T-helper 9 cell (primary cell): ENCODE data around the gene CUL1.

ENCODE experiments used
- DNase-seq: peaks from one replicate; pipeline ENCODE4 v3.0.0-alpha.2; 2020

Gene CUL1

DNA sequence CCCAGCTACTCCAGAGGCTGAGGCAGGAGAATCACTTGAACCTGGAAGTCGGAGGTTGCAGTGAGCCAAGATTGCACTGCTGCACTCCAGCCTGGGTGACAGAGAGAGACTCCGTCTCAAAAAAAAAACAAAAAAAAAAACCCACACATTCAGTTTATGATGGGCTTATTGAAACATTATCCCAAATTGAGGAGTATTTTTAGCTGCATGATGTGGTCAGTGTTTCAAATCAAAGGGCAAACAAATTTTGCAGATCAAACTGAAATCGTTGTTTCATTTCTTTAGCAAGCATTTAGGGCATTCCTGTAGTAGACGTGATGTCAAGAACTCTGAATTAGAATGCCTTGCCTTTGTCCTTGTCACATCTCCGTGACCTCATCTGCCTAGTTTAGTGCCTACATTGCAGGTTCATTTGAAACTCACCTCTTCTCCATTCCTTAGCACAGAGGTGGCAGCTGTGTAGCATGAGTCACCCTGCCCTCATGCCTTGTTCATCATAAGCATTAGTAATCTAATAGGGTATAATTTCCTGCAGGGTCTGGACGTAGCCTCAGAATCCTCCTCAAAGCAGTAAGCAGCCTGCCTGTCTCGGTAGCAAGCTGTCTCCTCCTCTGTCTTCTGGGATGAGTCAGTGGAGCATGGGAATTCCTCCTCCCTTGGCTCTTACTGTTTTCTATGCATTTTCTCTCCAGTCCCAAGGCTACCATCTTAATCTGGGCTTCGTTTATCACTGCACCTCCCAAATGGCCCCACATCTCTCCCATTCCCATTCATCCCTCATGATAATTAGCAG is 73.8 kb downstream of the CUL1 start:
- no peak for DNase-seq

DNA sequence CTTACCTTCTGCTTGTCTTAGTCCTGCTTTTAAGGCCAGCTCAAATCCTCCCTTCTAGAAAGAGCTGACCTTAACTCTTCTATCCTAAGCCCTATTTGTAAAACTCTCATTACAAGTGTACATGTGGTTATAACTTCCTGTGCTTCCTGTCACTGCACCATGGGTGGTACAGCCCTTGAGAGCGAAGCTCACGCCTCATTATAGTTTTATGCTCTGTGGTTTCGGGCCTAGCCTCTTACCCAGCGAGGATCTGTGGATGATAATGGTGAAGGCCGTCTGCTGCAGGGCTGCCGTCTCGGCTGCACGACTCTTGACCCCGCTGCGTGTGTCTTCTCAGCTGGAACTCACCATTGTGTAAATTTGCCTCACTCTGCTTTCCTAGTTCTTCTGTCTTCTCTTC is 74.6 kb downstream of the CUL1 start:
- DNase-seq = no peak

DNA sequence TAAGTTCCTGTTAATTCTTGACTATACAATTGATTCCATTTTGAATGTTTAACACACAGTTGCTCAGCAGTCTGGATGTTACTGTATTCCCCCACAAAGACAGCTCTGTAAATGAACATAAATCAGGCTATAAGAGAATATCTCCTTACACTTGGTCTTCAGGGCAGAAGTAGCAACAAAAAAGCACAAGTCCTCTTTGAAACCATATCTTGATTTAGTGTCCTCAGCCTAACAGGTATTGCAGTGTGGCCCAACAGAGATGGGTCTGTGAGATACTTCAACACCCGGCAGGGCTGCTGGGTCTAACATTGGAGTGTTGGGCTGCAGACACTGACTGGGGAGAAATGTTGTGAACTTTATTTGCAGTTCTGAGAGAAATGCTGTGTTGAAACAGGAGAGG is 75.8 kb downstream of the CUL1 start:
- no peak for DNase-seq

DNA sequence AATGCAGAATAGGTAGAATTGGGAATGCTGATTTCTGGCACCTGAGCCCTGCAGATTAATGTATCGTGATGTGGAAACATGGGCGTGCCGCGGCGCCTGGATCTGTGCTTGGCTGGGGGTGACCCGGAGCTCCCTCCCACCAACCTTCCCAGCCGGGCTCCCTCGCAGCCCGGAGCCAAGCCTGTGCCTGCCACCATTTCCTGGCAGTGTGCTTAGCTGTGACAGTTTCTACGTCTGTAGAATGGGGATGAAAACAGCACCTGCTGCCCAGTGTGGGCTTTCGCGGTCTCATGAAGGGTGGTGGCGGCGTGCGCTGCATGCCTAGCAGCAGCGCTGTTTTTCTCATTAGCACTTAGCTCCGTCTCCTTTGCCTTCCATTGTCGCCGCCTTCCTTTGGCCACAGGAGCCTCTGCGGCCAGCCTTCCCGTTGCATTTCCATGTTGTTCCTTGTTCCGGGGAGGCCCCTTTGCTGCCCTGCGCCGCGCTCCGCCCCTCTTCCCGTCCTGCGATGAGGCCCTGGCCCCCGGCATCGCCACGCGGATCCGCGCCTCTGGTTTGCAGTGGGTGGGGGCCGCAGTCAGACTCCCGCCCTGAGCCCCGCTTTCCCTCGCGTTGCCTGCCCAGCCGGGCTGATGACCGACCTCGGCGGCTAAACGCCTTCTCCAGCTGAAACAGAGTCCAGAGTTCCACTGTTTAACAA is 84.2 kb downstream of the CUL1 start:
- DNase-seq = no peak

DNA sequence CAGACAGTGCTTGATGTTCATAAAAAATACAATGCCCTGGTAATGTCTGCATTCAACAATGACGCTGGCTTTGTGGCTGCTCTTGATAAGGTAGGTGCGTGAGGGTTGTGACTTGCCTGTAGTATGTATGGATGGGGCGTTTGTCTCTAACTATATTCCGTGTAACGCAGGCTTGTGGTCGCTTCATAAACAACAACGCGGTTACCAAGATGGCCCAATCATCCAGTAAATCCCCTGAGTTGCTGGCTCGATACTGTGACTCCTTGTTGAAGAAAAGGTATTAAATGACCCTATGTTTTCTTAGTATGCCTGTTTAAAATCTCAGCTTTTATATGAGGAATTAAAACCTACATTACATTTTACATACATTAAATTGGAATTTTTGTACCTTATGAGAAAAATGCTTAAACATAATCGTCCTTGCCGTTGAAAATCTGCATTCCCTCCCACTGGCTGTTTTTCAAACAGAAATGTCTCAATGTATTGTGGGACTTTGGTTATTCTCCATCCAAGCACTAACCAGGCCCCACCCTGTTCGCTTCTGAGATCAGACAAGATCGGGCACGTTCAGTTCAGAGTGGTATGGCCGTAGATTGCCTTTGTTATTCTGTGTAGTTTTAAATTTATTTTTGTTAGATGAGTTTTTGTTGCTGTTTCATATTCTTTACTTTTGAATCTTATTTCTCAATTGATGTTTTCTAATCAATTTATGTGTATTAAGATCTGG is 85.3 kb downstream of the CUL1 start:
- no peak for DNase-seq

DNA sequence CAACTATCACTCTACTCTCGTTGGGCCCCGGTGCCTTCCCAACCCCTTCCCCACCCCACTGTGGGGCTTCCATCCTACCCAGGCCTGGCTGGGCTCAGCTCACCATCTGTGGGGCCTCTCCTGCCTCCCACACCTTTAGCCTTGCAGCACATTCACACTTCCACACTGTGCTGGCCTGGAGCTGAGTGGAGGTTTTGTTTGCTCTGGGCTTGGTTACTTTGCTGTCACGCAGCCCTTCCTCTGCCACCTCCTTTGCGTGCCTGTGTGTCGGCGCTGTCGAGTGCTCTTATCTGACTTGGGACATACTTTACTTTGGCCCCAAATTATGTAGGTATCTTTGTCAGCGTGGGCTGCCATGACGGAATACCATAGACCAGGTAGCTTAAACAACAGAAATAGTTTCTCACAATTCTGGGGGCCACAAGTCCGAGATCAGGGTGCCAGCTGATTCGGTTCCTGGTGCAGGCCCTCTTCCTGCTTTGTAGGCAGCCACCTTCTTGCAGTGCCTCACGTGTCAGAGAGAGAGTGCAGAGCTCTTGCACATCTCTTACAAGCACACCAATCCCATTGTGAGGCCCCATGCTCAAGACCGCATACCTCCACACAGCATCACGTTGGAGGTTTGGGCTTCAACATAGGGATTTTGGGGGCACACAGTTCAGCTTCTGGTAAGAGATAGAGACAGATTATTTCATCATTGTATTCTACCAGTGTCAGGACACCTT is 89.0 kb downstream of the CUL1 start:
- DNase-seq = no peak

DNA sequence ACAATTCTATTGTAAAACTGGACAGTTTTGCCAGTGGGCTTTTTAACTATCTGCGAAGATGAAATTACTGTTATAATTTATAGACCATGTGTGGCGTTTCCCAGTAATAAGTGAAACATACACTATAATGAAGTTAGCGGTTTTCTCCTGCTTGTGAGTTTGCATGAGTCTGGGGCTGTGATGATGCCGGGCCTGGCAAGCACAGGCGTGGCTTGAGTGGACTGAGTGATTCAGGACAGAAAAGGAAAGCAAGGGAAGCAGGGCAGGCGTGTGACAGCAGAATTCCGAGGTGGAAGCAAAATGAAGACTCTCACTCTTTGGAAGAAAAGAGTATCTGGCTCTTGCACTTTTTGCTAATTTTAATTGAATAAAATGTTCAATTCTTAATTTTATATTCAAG is 90.5 kb downstream of the CUL1 start:
- no peak for DNase-seq

DNA sequence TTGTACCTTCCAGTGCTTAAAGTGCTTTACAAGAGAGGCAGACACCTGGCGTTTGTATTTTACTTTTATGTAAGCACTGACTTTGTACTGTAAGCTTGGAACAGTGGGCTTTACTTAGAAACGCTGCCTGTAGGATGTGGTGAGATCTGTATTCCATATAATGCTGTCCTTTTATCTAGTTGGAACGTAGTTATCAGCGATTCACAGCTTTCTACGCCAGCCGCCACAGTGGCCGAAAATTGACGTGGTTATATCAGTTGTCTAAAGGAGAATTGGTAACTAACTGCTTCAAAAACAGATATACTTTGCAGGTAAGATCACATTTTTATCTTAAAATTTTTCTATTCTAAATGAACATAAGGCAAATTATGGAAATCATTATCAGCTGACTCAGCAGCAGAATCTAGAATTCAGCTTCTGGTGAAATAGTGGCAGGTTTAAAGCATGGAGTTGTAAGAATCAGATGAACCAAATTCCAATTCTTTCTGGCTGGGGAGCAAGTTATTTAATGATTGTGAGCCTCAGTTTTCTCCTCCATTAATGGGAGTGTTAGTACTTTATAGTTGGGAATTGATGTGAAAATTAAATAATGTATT is 91.5 kb downstream of the CUL1 start:
- DNase-seq = no peak

DNA sequence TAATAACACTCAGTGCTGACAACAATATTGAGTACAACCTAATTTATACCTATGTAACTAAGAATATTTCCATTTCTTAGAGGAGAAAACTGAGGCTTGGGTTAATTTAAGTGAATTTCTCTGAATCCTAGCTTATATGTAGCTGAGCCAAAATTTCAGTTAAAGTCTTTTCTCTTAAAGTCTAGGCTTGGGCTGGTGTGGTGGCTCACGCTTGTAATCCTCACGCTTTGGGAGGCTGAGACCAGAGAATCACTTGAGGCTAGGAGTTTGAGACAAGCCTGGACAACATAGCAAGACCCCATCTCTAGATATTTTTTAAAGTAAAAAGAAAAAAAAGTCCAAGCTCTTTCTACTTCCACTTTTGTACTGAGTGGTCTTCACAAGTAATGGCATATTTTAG is 92.1 kb downstream of the CUL1 start:
- DNase-seq = no peak

DNA sequence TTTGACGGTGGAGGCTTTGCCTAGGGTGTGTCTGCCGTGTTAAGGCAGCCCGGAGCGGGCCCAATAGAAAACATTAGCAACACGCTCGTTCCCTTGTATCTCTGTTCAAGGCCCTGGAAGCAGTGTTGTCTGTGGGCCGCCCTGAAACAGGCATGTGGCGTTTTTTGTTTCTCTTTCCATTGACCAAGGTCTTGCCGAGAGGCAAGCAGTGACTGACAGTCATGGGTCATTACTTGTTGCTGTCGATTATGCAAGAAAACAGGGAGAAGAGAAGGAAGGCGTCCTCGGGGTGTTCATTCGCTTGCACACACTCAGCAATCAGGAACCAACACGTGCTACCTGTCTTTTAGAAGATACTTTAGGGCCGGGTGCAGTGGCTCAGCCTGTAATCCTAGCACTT is 92.8 kb downstream of the CUL1 start:
- DNase-seq = no peak

DNA sequence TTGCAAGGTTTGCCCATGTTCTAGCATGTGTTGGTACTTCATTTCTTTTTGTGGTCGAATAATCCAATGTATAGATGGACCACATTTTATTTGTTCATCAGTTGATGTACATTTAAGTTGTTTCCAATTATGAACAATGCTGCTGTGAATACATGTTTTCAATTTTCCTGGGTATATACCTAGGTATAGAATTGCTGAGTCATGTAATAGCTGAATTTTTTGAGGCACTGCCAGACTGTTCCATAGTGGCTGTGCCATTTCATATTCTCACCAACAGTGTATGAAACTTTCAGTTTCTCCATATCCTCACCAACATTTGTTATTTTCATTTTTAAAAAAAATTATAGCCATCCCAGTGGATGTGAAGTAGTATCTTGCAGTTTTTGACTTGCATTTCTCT is 94.9 kb downstream of the CUL1 start:
- no peak for DNase-seq

DNA sequence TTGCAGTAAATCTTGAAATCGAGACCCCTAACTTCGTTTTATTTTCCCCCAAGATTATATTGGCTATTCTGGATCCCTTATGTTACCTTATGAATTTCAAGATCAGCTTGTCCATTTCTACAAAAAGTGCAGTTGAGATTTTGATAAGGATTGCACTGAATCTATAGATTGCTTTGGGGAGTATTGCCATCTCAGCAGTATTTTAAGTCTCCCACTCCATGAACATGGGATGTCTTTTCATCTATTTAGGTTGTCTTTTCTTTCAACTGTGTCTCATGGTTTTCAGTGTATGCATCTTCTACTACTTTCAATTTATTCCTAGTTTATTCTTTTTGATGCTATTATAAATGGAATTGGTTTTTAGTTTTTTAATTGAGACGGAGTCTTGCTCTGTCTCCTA is 95.8 kb downstream of the CUL1 start:
- DNase-seq = no peak

DNA sequence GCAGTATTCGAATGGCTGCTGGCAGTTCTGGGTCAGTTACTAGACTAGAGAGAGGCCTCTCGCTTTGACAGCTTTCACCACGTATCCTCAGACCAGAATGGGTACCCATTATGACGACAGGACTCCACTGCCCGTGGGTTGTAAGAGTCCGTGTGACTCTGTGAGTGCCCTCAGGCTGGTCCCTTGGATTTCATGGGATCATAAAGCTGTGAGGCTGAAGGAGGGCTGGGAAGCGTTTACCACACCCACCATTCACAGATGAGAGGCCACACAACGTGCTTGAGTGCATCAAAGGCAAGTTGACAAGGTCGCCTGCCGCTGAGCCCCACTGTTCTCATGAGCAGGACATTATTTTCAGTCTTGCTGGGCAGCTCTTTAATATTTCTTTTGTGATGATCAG is 98.1 kb downstream of the CUL1 start:
- no peak for DNase-seq

DNA sequence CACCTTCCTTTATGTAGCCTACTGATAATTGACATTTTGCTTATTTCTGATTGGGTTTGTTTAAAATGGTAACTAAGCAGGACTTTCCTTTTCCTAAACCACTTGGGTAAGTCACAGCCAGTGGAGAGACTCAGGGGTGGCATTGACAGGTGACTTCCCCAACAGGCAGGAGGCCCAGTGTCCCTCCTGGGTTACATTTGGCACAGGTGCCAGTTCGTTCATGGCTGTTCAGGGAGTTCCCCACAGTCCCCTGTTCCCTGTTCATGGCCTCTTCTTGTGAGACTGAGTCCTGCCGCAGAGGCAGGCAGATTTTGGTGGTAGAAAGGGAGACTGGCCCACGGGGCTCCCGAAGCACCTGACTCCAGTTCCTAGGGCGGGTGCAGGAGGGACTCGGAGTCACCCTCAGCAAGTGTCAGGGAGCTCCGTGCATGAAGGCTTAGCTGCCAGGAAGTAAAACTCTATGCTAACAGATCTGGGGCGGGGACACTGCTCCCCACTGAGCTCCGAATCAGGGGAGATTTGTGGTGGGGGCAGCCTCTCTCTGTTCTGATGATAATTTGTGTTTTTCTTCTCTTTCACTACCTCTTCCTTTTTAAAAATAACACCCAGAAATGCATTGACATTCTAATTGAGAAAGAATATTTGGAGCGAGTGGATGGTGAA is 101.3 kb downstream of the CUL1 start:
- DNase-seq = no peak

DNA sequence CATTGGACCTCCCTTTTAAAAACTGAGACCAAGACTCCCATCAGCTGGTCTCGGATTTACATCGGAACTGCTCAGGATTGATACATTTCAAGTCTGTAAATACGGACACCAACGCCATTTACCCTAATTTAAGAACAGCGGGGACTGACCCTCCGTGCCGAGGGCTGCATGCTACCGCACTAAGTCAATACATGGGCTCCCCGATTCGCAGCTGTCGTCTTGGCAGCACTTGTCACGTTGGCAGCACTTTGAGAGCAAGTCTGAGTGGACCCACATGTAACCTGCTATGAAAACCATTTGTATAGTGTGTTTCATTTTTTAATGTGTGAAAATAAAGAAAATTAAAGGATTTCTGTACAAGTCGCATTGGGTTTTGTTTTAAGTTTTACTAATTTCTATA is 102.0 kb downstream of the CUL1 start:
- no peak for DNase-seq

DNA sequence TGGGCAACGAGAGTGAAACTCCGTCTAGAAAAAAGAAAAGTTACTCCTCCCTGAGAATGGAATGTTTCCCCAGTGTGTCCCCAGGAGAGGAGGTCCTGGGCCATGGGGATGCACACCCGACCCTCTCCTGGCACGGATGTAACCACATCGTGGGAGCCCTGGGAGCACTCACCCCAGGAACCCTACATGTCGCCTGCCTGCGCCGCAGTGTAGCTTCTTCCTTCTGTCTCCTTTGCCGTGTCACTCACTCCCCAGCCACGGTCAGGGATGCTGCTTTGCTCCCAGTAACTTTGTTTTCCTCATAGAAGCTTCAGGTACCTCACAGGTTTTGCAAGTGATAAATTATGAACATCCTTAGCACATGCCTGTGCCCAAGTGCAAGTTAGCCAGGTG is 103.4 kb downstream of the CUL1 start:
- DNase-seq = no peak

DNA sequence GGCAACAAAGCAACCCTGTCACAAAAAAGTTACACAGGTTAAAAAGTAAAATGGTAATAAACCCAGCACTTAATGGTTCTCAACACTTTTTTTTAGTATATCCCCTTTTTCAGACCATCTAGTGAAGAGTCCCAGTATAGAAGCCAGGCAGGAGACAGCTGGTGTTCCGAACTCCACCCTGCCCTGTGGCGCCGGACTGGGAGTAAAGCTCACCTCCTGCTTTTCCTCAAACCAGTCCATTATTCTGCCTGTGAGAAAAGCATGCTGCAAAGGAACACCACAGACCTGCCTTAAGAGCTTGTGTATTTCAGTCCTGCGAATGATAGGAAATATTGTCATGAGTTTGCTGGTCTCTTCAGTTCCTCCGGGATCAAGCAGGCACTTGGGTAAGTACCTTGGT is 104.4 kb downstream of the CUL1 start:
- DNase-seq = no peak

DNA sequence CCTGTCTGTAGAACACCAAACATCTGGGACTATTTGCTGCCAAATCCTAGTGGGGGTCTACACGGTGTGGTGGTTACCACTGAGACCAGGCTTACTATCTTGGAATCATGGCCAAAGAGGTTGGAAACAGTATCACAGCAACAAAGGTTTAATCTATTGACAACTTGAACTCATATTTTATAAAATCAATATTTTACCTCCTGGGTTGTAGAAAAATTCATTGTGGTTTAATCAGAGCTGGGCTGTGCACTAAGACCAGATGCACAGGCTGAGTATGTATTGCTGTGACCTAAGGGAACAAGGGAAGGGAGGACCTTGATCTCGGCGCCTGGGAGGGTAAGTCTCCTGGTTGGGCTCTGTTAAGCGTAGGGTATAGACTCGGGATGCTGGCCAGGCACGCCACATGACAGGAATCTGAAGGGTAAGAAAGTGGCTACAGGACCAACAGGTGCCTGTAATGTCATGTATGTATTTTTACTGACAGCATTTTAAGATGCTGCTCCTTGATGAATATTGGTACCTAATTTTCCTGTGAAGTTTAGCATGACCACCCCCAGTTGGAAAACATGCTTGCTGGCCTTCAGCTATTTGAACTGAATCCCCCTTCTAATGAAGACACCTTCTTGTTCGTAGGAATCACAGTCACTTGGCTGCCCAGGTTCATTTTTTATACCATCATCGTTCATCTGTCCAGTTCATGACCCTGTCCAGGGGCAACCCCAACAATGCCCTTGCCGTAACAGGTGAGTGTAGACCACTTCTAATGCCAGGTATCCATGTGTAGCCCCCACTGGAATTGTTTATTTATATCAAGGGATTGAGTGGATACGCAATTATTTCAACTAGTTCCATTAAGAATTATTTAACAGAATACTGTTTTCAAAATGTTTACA is 105.9 kb downstream of the CUL1 start:
- DNase-seq = no peak

DNA sequence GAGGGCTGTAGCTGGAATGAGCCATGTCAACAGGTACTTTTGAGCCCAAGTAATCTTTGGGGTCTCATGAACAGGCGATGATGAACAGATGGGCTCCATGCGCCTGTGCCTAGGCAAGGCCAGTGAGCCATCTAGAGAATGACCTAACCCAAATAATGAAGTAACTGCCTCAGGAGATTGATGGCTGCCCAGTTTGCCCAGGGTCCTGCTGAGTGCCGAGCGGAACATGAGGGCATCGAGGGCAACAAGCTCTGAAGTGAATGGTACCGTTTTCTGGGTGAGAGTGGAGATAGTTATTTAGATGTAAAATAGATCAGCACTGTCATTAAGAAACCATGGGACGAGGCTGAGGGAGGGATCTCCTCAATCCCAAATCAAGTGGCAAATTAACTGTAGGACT is 107.5 kb downstream of the CUL1 start:
- no peak for DNase-seq

DNA sequence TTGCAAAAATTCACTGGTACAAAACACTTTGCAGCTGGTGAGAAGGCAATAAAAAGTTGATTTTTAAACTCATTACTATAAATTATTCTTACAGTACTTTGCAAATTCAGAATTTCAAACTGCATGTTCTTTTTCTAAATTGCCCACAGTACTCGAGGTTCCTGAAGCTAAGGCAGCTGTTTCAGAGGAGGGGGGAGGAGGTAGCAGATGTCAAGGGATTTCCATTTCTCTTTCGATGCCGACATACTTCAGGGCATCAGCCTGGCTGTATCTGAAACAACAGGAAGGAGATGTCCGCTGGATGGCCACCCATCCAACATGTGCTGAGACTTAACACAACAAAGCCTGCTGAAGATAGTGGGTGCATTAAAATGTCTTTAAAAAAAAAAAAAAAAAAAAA is 108.7 kb downstream of the CUL1 start:
- DNase-seq = no peak

DNA sequence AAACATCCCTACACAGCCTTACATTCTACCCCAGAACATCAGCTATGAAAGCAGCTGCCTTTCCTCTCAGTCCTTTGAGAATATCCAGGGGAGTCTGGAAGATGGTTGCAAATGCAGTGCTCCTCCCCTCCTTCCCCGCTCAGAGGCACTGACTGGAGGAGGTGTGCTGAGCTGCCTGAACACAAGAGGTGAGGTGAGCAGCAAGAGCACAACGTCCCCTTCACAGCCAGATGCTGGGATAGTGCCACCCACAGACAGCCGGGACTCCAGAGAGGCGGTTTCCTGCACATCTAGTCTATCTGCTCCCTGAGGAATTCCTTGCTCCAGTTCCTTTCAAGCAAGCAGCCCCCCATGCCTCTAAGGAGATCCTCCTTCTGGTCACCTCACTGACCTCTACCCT is 111.2 kb downstream of the CUL1 start:
- no peak for DNase-seq
